NT2/D1 (cell line): ENCODE data around the gene ARHGAP24.

Experiments
- SUZ12 ChIP-seq: IDR thresholded peaks from 2 replicates; pipeline ENCODE4 v1.6.1; 2011; ENCODE audit not compliant: insufficient read length, insufficient read depth; ENCODE audit errors: extremely low read depth
- ZNF274 ChIP-seq: IDR thresholded peaks from 2 replicates; pipeline ENCODE4 v1.6.1; 2011; ENCODE audit warnings: mild to moderate bottlenecking, low read depth, low read length

DNA sequence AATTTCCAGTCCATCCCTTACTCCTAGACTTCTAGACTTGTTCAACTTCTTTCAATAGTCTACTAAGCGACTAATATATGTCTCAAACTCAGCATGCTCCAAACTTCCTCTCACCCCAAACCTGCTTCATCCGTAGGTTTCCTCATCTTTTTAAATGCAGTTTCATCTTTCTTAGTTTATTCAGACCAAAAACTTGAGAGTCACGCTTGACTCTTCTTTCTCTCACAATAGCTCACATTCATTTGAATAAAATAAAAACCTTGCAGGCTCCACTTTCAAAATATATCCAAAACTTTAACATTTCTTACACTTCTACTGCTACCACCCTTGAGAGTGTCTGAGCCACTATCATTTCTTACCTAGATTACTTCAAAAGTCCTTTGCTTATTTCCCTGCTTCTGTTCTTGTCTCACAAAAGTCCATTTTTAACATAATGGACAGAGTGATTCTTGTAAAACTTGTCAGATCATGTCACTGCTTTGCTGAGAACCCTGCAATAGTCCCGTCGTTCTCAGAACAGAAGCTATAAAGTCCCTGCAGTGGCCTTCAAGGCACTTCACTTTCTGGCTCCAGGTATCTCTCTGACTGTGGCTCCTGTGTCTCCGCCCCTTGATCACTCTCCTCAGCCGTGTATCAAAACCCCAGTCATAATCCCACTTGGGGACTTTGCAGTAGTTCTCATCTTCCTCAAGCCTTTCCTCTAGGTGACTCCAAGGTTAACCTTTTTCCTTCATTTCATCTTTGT, 167.6 kb downstream of the ARHGAP24 start:
- TF ChIP-seq SUZ12 (no peak), ZNF274 (no peak)
